SK-N-SH treated with all-trans-retinoic acid at 6 μM for 48 hours (cell line): ENCODE measurements around the gene ARHGEF1.

Experiments used
- ATAC-seq: fragments of 200-7000 bp; cut with Tn5 transposase; 3 replicates; pipeline ENCODE4 v1.9.1; 2020; ENCODE audit warnings: mild to moderate bottlenecking, moderate library complexity
- ARNTL ChIP-seq: fragments of 450-650 bp; formaldehyde crosslinking; IDR thresholded peaks from 2 replicates; pipeline ENCODE4 v1.5.0; 2020; ENCODE audit warnings: low read depth, mild to moderate bottlenecking, moderate library complexity, borderline replicate concordance
- CSDC2 ChIP-seq: fragments of 250-450 bp; sonication (Bioruptor Pico); IDR thresholded peaks from 2 replicates; pipeline ENCODE4 v1.5.0; 2020; ENCODE audit warnings: mild to moderate bottlenecking, moderate library complexity
- ESRRG ChIP-seq: fragments of 250-450 bp; sonication (Bioruptor Pico); IDR thresholded peaks from 2 replicates; pipeline ENCODE4 v1.6.1; 2021; ENCODE audit warnings: mild to moderate bottlenecking
- GLIS3 ChIP-seq: fragments of 250-450 bp; sonication (Bioruptor Pico); IDR thresholded peaks from 2 replicates; pipeline ENCODE4 v1.5.0; 2020; ENCODE audit warnings: mild to moderate bottlenecking, moderate library complexity
- OSR1 ChIP-seq: fragments of 250-450 bp; sonication (Bioruptor Pico); IDR thresholded peaks from 2 replicates; pipeline ENCODE4 v1.8.0; 2022; ENCODE audit warnings: moderate library complexity, mild to moderate bottlenecking, inconsistent platforms
- PPARA ChIP-seq: fragments of 250-450 bp; sonication (Bioruptor Pico); IDR thresholded peaks from 2 replicates; pipeline ENCODE4 v1.5.0; 2020; ENCODE audit warnings: mild to moderate bottlenecking, borderline replicate concordance
- RARB ChIP-seq: fragments of 250-450 bp; sonication (Bioruptor Pico); IDR thresholded peaks from 2 replicates; pipeline ENCODE4 v1.8.0; 2021; ENCODE audit warnings: mild to moderate bottlenecking, moderate library complexity
- SNAI2 ChIP-seq: fragments of 250-450 bp; sonication (Bioruptor Pico); IDR thresholded peaks from 2 replicates; pipeline ENCODE4 v1.5.0; 2020; ENCODE audit warnings: mild to moderate bottlenecking, moderate library complexity
- TCF4 ChIP-seq: fragments of 250-450 bp; sonication (Bioruptor Pico); IDR thresholded peaks from 2 replicates; pipeline ENCODE4 v1.8.0; 2021; ENCODE audit warnings: mild to moderate bottlenecking, moderate library complexity, borderline replicate concordance
- TOX ChIP-seq: fragments of 250-450 bp; sonication (Bioruptor Pico); IDR thresholded peaks from 2 replicates; pipeline ENCODE4 v1.8.0; 2021; ENCODE audit warnings: mild to moderate bottlenecking, moderate library complexity, borderline replicate concordance
- ZC3H10 ChIP-seq: fragments of 250-450 bp; sonication (Bioruptor Pico); IDR thresholded peaks from 2 replicates; pipeline ENCODE4 v1.5.1; 2021; ENCODE audit warnings: mild to moderate bottlenecking, moderate library complexity
- ZFP3 ChIP-seq: fragments of 250-450 bp; sonication (Bioruptor Pico); IDR thresholded peaks from 2 replicates; pipeline ENCODE4 v1.5.0; 2020; ENCODE audit warnings: mild to moderate bottlenecking, moderate library complexity
- ZFP30 ChIP-seq: fragments of 450-650 bp; formaldehyde crosslinking; IDR thresholded peaks from 2 replicates; pipeline ENCODE4 v1.5.0; 2022; ENCODE audit warnings: mild to moderate bottlenecking, moderate library complexity
- ZNF8 ChIP-seq: fragments of 450-650 bp; formaldehyde crosslinking; IDR thresholded peaks from 2 replicates; pipeline ENCODE4 v1.5.0; 2020; ENCODE audit warnings: mild to moderate bottlenecking, moderate library complexity
- TF ChIP-seq, protein P1 (sequence below): fragments of 250-450 bp; sonication (Bioruptor Pico); IDR thresholded peaks from 2 replicates; pipeline ENCODE4 v1.8.0; 2021; ENCODE audit warnings: low read depth, mild to moderate bottlenecking, moderate library complexity, borderline replicate concordance
- TF ChIP-seq, protein P2 (sequence below): fragments of 250-450 bp; sonication (Bioruptor Pico); IDR thresholded peaks from 2 replicates; pipeline ENCODE4 v1.8.0; 2020; ENCODE audit warnings: mild to moderate bottlenecking, moderate library complexity, borderline replicate concordance
- TF ChIP-seq, protein P3 (sequence below): fragments of 250-450 bp; sonication (Bioruptor Pico); IDR thresholded peaks from 2 replicates; pipeline ENCODE4 v1.5.1; 2021; ENCODE audit warnings: mild to moderate bottlenecking, moderate library complexity
- TF ChIP-seq, protein P4 (sequence below): fragments of 250-450 bp; sonication (Bioruptor Pico); IDR thresholded peaks from 2 replicates; pipeline ENCODE4 v1.5.1; 2020; ENCODE audit warnings: low read depth, mild to moderate bottlenecking, moderate library complexity
- TF ChIP-seq, protein P5 (sequence below): fragments of 250-450 bp; sonication (Bioruptor Pico); IDR thresholded peaks from 2 replicates; pipeline ENCODE4 v1.5.0; 2020; ENCODE audit warnings: mild to moderate bottlenecking, moderate library complexity

ARHGEF1 gene

DNA sequence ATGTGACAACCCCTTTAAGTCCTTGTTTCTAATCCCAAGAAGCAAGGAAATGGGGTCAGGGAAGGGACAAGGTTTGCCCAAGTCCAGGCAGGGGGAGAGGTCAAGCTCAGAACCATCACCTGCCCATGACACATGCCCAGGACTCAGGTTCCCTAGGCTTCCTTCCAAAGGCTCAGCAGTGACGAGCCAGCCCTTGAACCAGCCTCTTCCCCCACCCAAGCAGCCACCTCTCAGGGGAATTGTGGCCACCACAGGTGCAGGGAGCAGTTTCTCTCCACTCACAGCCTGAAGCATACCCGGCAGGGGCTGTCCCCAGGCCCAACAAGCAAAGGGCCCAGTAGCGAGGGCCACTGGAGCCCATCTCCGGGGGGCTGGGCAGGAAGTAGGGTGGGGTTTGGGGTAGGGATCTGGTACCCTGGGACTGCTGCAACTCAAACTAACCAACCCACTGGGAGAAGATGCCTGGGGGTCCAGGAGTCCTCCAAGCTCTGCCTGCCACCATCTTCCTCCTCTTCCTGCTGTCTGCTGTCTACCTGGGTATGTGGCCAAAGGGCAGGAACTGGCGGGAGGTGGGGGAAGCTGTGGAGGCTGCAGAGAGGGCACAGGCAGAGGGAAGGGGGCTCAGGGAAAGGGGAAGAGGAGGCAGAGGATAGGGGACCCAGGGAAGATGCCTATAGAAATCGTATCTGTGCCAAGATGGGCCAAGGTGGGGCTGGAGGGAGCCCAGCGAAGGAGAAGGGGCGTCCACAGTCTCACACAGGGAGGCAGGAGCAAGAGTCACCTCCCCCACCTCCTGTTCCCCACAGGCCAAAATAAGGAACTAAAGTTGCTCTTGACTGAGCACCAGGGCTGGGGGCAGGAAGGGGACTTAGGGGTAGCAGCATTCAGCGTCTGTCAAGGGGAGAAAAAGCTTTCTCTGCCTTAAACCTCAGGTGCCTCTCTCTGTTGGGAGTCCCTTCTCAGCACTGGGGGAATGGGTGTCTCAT is 5.8 kb upstream of the ARHGEF1 start, which contains the start of gene CD79A:
Gene CD79A, plus strand, starts transcription at position 433 of the 986 bp plus-strand sequence. Its CDS starts 26 bp downstream, at position 459.
- ATAC-seq: no peak
- TF ChIP-seq ZFP30 (CRISPR knock-in tag) (no peak), OSR1 (CRISPR knock-in tag) (no peak), TCF4 (no peak), SNAI2 (CRISPR knock-in tag) (no peak), ARNTL (CRISPR knock-in tag) (no peak)
- TF ChIP-seq, protein P1, sequence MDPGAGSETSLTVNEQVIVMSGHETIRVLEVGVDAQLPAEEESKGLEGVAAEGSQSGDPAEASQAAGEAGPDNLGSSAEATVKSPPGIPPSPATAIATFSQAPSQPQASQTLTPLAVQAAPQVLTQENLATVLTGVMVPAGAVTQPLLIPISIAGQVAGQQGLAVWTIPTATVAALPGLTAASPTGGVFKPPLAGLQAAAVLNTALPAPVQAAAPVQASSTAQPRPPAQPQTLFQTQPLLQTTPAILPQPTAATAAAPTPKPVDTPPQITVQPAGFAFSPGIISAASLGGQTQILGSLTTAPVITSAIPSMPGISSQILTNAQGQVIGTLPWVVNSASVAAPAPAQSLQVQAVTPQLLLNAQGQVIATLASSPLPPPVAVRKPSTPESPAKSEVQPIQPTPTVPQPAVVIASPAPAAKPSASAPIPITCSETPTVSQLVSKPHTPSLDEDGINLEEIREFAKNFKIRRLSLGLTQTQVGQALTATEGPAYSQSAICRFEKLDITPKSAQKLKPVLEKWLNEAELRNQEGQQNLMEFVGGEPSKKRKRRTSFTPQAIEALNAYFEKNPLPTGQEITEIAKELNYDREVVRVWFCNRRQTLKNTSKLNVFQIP (CRISPR knock-in tag): no peak
- TF ChIP-seq, protein P2, sequence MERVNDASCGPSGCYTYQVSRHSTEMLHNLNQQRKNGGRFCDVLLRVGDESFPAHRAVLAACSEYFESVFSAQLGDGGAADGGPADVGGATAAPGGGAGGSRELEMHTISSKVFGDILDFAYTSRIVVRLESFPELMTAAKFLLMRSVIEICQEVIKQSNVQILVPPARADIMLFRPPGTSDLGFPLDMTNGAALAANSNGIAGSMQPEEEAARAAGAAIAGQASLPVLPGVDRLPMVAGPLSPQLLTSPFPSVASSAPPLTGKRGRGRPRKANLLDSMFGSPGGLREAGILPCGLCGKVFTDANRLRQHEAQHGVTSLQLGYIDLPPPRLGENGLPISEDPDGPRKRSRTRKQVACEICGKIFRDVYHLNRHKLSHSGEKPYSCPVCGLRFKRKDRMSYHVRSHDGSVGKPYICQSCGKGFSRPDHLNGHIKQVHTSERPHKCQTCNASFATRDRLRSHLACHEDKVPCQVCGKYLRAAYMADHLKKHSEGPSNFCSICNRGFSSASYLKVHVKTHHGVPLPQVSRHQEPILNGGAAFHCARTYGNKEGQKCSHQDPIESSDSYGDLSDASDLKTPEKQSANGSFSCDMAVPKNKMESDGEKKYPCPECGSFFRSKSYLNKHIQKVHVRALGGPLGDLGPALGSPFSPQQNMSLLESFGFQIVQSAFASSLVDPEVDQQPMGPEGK (CRISPR knock-in tag): no peak
- TF ChIP-seq, protein P3, sequence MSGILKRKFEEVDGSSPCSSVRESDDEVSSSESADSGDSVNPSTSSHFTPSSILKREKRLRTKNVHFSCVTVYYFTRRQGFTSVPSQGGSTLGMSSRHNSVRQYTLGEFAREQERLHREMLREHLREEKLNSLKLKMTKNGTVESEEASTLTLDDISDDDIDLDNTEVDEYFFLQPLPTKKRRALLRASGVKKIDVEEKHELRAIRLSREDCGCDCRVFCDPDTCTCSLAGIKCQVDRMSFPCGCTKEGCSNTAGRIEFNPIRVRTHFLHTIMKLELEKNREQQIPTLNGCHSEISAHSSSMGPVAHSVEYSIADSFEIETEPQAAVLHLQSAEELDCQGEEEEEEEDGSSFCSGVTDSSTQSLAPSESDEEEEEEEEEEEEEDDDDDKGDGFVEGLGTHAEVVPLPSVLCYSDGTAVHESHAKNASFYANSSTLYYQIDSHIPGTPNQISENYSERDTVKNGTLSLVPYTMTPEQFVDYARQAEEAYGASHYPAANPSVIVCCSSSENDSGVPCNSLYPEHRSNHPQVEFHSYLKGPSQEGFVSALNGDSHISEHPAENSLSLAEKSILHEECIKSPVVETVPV (CRISPR knock-in tag): no peak

DNA sequence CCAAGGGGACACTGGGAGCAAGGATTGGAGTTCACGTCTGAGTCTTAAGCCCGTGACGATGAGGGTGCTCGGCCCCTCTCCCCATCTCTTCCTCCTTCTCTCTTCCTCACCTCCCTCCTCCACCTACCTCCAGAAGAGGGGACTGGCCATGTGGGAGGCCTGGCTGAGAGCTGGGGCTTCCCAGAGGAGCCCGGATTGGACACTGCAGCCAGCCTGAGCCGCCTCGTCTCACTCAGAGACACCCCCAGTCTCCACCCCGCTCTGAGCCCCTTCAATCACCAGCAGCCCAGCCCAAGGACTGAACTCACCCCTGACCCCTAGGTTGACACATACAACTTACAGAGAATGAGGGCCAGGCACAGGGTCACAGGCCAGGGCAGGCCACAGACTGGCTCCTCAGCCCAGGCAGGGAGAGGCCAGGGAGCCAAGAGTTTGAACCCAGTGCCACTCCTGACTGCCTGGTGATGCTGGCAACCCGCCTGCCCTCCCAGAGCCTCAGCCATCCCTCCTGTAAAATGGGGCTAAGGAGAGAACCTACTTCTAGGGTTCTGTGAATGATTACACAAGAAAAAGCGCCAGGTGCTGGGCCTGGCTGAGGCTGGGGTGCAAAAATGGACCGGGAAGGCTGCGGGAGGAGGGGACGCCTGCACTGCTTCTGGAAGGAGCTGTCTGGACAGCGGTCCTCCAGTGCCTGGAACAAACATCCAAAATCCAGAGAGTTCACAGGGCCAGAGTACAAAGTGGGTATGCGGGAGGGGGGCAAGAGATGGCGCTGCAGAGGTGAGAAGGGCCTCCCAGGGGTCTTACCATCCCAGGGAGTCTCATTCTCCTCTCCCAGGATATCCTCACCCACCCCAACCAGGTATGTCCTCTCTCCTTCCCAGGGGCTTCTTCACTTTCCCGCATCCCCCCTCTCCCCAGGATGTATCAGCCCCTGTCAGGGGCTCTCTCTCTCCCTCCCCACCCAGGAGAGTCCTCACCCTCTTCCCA is 4.8 kb upstream of the ARHGEF1 start:
- TF ChIP-seq ZFP30 (CRISPR knock-in tag) (no peak), ZNF8 (CRISPR knock-in tag) (no peak), ZC3H10 (CRISPR knock-in tag) (no peak), GLIS3 (CRISPR knock-in tag) (no peak)
- TF ChIP-seq, protein P4, sequence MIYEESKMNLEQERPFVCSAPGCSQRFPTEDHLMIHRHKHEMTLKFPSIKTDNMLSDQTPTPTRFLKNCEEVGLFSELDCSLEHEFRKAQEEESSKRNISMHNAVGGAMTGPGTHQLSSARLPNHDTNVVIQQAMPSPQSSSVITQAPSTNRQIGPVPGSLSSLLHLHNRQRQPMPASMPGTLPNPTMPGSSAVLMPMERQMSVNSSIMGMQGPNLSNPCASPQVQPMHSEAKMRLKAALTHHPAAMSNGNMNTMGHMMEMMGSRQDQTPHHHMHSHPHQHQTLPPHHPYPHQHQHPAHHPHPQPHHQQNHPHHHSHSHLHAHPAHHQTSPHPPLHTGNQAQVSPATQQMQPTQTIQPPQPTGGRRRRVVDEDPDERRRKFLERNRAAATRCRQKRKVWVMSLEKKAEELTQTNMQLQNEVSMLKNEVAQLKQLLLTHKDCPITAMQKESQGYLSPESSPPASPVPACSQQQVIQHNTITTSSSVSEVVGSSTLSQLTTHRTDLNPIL (CRISPR knock-in tag): no peak
- TF ChIP-seq, protein P3 (CRISPR knock-in tag): no peak
- TF ChIP-seq, all 23 proteins: peak for 0
- no peak for ATAC-seq

DNA sequence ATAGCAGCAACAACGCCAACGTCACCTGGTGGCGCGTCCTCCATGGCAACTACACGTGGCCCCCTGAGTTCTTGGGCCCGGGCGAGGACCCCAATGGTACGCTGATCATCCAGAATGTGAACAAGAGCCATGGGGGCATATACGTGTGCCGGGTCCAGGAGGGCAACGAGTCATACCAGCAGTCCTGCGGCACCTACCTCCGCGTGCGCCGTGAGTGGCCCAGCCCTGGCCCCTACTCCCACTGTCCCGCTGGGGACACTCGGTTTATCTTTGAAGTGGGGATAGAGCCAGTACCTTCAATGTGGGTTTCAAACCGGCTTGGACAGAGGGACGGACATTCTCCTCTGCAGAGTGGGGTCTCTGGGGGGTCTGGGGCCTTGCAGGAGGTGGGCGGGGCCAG is 3.9 kb upstream of the ARHGEF1 start:
- no peak for TF ChIP-seq ARNTL (CRISPR knock-in tag)
- TF ChIP-seq GLIS3 (CRISPR knock-in tag): no peak
- TF ChIP-seq TCF4: no peak
- no peak for TF ChIP-seq CSDC2 (CRISPR knock-in tag)
- TF ChIP-seq TOX: no peak
- TF ChIP-seq RARB (CRISPR knock-in tag): no peak
- TF ChIP-seq, protein P2 (CRISPR knock-in tag): no peak
- TF ChIP-seq, protein P4 (CRISPR knock-in tag): no peak
- no peak for TF ChIP-seq ESRRG (CRISPR knock-in tag)
- TF ChIP-seq PPARA (CRISPR knock-in tag): no peak
- no peak for TF ChIP-seq ZFP3 (CRISPR knock-in tag)
- TF ChIP-seq OSR1 (CRISPR knock-in tag): no peak
- TF ChIP-seq SNAI2 (CRISPR knock-in tag): no peak
- TF ChIP-seq, protein P5, sequence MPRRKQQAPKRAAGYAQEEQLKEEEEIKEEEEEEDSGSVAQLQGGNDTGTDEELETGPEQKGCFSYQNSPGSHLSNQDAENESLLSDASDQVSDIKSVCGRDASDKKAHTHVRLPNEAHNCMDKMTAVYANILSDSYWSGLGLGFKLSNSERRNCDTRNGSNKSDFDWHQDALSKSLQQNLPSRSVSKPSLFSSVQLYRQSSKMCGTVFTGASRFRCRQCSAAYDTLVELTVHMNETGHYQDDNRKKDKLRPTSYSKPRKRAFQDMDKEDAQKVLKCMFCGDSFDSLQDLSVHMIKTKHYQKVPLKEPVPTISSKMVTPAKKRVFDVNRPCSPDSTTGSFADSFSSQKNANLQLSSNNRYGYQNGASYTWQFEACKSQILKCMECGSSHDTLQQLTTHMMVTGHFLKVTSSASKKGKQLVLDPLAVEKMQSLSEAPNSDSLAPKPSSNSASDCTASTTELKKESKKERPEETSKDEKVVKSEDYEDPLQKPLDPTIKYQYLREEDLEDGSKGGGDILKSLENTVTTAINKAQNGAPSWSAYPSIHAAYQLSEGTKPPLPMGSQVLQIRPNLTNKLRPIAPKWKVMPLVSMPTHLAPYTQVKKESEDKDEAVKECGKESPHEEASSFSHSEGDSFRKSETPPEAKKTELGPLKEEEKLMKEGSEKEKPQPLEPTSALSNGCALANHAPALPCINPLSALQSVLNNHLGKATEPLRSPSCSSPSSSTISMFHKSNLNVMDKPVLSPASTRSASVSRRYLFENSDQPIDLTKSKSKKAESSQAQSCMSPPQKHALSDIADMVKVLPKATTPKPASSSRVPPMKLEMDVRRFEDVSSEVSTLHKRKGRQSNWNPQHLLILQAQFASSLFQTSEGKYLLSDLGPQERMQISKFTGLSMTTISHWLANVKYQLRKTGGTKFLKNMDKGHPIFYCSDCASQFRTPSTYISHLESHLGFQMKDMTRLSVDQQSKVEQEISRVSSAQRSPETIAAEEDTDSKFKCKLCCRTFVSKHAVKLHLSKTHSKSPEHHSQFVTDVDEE (CRISPR knock-in tag): no peak
- no peak for ATAC-seq
